Endothelial cell of hepatic sinusoid (primary cell): ENCODE measurements around the gene INHBB.
"Not testable (repeated sequence)": the region's sequence is repeated elsewhere in the genome, so short reads cannot be mapped to it uniquely, and the experiment has no call there.

Source experiments
- in situ Hi-C: cut with HindIII; loops from 2 replicates; pipeline ENCODE4 v1.10.0; 2017; ENCODE audit warnings: low sequenced_read_pairs

The INHBB gene

GRCh38 chr2:120315367-120316033 is 30.4 kb upstream of the INHBB start:
- in situ Hi-C loops = no loop called here

- in situ Hi-C loops = no loop called here
Observed at GRCh38 chr2:120316071-120316470, 29.9 kb upstream of the INHBB start.

GRCh38 chr2:120316528-120317179 is 29.3 kb upstream of the INHBB start:
- in situ Hi-C loops = no loop called here

GRCh38 chr2:120317180-120317533 is 28.8 kb upstream of the INHBB start:
- in situ Hi-C loops = no loop called here

GRCh38 chr2:120317916-120318315 is 28.0 kb upstream of the INHBB start:
- in situ Hi-C loops = no loop called here

GRCh38 chr2:120318626-120319025 is 27.3 kb upstream of the INHBB start:
- in situ Hi-C loops = no loop called here

GRCh38 chr2:120319123-120319522 is 26.8 kb upstream of the INHBB start:
- in situ Hi-C loops = no loop called here

- in situ Hi-C loops = no loop called here
Observed at GRCh38 chr2:120319686-120320317, 26.1 kb upstream of the INHBB start.

- in situ Hi-C loops = no loop called here
Observed at GRCh38 chr2:120320318-120320851, 25.6 kb upstream of the INHBB start.

GRCh38 chr2:120320887-120321556 is 24.9 kb upstream of the INHBB start:
- in situ Hi-C loops = not testable (repeated sequence)

GRCh38 chr2:120321721-120322284 is 24.1 kb upstream of the INHBB start:
- in situ Hi-C loops = no loop called here

- in situ Hi-C loops = no loop called here
Observed at GRCh38 chr2:120322329-120322728, 23.6 kb upstream of the INHBB start.

- in situ Hi-C loops = no loop called here
Observed at GRCh38 chr2:120323214-120323613, 22.7 kb upstream of the INHBB start.

GRCh38 chr2:120323807-120324399 is 22.0 kb upstream of the INHBB start:
- in situ Hi-C loops = no loop called here

- in situ Hi-C loops = no loop called here
Observed at GRCh38 chr2:120324933-120325332, 21.0 kb upstream of the INHBB start.

- in situ Hi-C loops = no loop called here
Observed at GRCh38 chr2:120326066-120326465, 19.9 kb upstream of the INHBB start.

GRCh38 chr2:120330946-120331822 is 14.8 kb upstream of the INHBB start:
- in situ Hi-C loops = no loop called here

- in situ Hi-C loops = no loop called here
Observed at GRCh38 chr2:120331903-120332302, 14.0 kb upstream of the INHBB start.

- in situ Hi-C loops = no loop called here
Observed at GRCh38 chr2:120332384-120332783, 13.6 kb upstream of the INHBB start.

- in situ Hi-C loops = no loop called here
Observed at GRCh38 chr2:120334068-120334467, 11.9 kb upstream of the INHBB start.
